ENCODE results near the gene ETNK2. TPM values are rescaled to one million over a fixed set of nuclear protein-coding genes. Genes with fewer than 3 reads are reported as not detected.

Gene ETNK2
- total and polyA plus RNA-seq, 2 experiments from 2014 or later = 7.6 to 26.2 TPM

- TF ChIP-seq ZNF462 (CRISPR knock-in tag; IDR thresholded peaks at IDR 0.05) (no peak), CREB1 (CRISPR knock-in tag; IDR thresholded peaks at IDR 0.05; ENCODE audit: low read depth) (no peak), ZNF114 (CRISPR knock-in tag; IDR thresholded peaks at IDR 0.05) (no peak), STAT1 (IDR thresholded peaks at IDR 0.05; ENCODE audit: unreplicated experiment) (no peak), EZH2phosphoT487 (IDR thresholded peaks at IDR 0.05; ENCODE audit: unreplicated experiment) (no peak), CTCF (conservative IDR thresholded peaks at IDR 0.05; ENCODE audit: low read depth in 2 of 2) (no peak), JUNB (IDR thresholded peaks at IDR 0.05; ENCODE audit: unreplicated experiment) (no peak)
Measured at GRCh38 chr1:204094856-204095634, 56.8 kb downstream of the ETNK2 start (continued).
